ENCODE measurements around the gene PIGU. TPM values are rescaled to one million over a fixed set of nuclear protein-coding genes. Genes with fewer than 3 reads are reported as not detected.

The PIGU gene
- total RNA-seq, 1 donor from 2014 or later, result 3.8 TPM

GRCh38 chr20:34560141-34560523 lies 116.8 kb downstream of the PIGU start:
- peak; percentile 58 for ATAC-seq
- peak; percentile 74 for DNase-seq (ENCODE audit: low spot score)

- peak; percentile 40 for ATAC-seq
- DNase-seq (ENCODE audit: low spot score), result peak; percentile 58
Measured at GRCh38 chr20:34559311-34560140, 117.4 kb downstream of the PIGU start.

DNA sequence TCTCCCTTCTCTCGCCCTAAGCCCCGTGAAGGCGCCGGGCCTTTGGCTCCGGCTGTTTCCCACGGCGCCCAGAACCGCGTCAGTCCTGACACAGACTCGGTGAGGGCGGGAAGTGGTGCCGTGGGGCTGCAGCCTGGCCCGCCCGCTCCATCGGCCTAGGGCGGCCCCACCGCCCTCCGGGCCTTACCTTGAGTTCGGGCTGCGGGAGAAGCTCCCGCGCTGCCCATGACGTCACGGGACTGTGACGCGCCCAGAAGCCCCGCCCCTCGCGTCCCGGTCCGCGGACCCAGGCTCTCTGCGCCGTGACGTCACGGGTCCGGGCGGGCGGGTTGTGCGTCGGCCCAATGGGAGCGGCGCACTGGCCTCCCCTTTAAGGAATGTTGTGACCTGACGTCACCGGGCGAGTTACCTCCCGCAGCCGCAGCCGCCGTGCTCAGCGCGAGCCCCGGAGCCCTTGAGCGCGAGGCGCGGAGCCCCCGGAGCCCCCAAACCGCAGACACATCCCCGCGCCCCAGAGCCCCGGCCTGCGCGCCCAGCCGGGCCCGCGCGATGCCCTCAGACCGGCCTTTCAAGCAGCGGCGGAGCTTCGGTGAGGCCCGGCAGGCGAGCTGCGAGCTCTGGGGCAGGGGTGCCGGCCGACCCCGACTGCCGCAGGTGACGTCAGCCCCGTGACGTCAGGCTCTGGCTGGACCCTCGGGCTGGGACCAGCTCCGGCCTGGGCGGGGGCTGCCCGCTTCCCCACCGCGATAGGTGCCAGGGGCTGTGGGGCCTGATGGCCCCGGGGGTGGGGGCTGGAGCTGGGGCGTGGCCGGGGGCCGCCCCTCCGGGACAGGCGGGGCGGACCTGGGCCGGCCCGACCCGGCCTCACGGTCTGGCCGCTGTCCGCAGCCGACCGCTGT lies 118.3 kb downstream of the PIGU start, which contains the start of gene MAP1LC3A:
MAP1LC3A (plus strand) TSS at position 399 of the 899 bp plus-strand sequence; CDS start at position 550, 151 bp downstream.
- ATAC-seq (peak; percentile 80), DNase-seq (ENCODE audit: low spot score) (peak; percentile 95)

DNA sequence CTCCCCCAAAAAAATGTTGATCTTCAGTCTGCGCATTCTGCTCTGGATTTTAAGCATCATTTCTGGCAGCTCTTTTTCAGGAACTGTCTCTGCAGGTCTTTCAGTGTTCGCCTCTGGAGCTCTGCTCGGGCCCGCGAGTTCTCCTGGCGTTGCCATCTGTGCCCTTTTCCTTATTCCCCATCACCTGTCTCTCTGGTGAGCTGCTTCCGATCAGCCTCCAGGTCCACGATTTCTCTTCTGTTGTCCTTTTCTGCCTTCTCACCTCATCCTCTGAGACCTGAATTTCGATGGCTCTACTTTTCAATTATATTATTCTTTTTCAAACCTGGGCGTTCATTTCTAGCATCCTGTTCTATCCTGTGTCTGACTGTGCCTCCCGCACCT lies 119.0 kb downstream of the PIGU start:
- no peak for ATAC-seq
- no peak for DNase-seq (ENCODE audit: low spot score)

DNA sequence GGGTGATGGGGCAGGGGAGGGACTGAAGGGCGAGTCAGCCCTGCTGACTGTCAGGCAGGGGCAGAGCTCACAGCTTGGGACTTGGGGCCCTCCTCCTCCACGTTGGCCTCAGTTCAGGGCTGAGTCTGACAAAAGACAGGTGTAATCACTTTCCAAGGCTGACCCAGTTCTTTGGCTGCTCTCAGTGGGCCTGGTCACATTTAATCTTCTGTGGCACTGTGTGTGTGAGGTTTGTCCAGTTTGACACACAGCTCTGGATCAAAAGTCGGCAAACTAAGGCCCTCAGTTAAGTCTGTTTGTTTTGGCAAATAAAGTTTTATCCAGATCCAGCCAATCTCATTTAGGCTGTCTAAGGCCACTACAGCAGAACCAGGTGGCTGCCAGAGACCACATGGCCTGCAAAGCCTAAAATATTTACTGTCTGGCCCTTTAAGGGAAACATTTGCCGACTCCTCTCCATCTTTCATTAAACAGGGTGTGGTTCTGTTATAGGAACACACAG lies 123.5 kb downstream of the PIGU start:
- peak; percentile 86 for DNase-seq (ENCODE audit: low spot score)
- ATAC-seq, result peak; percentile 86

- no peak for ATAC-seq
- DNase-seq (ENCODE audit: low spot score), result no peak
Measured at GRCh38 chr20:34552569-34552968, 124.3 kb downstream of the PIGU start.

- no peak for DNase-seq (ENCODE audit: low spot score)
- ATAC-seq, result no peak
Measured at GRCh38 chr20:34549929-34550305, 127.0 kb downstream of the PIGU start.

DNA sequence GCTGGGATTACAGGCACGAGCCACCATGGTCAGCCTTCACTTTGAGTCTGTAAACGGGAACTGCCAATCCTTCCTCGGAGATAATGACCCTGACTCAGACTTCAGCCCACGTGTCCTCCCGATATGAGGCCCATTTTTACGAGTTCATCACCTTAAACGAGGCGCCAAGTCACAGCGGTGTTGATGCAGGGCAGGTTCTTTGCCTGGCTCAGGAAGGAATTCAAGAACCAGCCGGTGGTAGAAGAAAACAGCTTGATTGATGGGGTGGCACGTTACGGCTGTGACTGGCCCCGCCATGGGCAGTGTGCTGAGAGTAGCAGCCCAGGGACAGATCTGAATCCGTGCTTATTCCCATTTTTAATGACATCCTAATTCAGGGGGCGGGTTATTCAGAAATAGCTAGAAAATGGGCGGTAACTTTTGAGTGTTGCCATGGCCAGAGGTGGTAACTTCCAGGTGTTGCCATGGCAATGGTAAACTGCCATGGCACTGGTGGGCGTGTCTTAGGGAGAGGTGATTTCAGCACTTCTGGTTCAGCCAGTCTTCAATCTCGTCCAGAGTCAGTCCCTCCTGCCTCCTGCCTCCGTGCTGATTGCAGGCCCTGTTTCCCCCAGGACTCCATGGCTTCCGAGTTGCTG lies 127.5 kb downstream of the PIGU start:
- no peak for DNase-seq (ENCODE audit: low spot score)
- no peak for ATAC-seq

DNA sequence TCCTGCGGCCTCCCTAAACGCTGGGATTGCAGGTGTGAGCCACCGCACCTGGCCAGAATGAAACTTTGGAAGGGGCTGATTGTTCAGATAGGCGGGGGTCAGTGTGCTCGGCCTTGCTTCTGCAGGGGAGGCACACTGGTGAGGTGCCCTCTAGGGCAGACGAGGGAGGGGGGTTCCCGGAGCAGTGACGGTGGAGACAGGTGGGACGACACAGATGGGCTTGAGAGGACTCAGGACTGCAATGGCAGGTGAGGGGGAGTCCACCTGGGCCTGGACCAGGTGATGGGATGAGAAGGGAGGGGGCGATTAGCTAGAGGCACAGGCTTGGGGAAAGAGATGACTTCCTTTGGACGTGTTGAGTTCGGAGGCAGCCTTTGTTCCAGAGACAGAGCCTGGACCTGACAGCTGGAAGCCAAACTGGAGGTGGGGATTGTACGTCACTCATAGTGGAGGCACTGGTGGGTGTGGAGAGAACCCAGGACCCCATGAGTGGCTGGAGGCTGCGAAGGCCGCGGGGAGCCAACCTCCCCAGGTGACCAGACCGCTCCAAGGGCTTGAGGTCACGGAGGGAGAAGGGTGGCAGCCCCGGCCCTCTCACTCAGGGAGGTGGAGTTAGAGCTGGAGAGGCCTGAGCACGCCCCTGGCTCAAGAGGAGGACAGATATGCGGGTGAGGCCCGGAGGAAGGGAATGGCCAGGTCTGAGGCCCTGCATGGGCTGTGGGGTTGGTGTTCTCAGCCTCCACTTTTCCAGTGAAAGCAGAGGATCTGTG lies 128.9 kb downstream of the PIGU start:
- DNase-seq (ENCODE audit: low spot score) (no peak), ATAC-seq (no peak)

DNA sequence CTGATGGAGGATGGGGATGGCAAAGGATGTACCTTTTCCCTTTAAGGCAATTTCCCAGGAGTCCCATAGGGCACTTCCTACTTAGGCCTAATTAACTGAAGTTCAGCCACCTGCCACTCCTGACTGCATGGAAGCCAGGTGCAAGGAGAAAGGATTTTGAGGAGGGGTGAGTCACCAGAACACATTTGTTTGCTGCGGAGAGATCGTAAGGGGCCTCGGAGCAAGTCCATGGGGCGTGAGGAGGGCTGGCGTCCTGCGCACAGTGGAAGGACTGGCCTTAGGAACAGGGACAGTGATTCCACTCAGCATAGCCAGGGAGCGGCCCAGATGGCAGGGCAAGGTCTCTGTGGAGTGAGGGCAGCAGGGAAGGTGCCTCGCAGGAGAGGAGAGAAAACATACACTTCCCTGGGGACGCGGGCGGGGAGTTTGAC lies 130.1 kb downstream of the PIGU start:
- DNase-seq (ENCODE audit: low spot score), result no peak

GRCh38 chr20:34544109-34544796 lies 132.6 kb downstream of the PIGU start:
- ATAC-seq (no peak), DNase-seq (ENCODE audit: low spot score) (no peak)

More for the DNA sequence above, 130.1 kb downstream of the PIGU start:
- ATAC-seq, result no peak

DNA sequence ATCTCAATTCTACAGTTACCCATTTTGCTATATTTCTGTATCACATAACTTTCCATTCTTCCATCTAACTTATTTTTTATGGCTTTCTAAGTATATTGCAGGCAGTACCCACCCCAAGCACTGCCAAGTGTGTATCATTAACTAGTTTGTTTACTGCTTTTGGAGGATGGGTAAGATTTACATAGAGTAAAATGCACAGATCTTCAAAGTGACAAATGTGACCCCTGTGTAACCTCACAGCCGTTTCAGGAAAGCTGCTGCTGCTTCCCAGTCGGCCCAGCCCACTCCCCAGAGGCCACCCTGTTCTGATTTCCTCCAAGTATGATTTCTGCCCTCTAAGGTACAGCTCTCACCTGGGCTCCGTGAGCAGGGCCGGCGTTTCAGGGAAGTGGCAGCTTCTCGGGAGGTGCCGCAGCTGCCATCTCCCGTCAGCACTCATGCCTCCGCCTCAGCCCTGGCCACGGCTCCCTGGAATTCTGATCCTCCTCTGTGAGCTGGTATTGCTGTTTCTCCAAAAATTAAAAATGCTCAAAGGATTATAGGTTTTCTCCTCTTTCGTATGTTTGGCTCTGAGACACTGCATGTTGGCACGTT lies 133.3 kb downstream of the PIGU start:
- DNase-seq (ENCODE audit: low spot score), result no peak
- ATAC-seq, result no peak

- DNase-seq (ENCODE audit: low spot score) (no peak), ATAC-seq (no peak)
Measured at GRCh38 chr20:34542439-34542838, 134.5 kb downstream of the PIGU start.

DNA sequence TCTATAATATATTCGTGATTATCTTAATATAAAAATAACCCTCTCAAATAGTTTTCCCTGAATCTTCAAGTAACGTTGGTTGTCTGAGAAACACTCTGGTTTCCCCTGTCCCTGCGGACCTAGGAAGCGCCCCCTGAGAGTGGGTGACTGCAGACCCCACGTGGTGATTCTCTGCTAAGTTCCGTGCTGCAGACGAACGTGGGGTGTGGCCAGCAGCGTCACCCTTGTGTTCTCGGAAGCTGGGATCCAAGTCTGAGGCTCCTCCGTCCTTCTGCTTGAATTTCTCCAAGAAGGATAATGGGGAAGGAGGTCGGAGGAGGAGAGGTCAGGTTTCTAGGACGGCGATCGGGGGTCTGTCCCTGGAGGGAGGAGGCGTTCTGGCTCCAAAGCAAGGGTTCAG lies 135.0 kb downstream of the PIGU start:
- no peak for DNase-seq (ENCODE audit: low spot score)
- ATAC-seq, result no peak

- ATAC-seq, result no peak
- DNase-seq (ENCODE audit: low spot score), result no peak
Measured at GRCh38 chr20:34541264-34541901, 135.5 kb downstream of the PIGU start.

DNA sequence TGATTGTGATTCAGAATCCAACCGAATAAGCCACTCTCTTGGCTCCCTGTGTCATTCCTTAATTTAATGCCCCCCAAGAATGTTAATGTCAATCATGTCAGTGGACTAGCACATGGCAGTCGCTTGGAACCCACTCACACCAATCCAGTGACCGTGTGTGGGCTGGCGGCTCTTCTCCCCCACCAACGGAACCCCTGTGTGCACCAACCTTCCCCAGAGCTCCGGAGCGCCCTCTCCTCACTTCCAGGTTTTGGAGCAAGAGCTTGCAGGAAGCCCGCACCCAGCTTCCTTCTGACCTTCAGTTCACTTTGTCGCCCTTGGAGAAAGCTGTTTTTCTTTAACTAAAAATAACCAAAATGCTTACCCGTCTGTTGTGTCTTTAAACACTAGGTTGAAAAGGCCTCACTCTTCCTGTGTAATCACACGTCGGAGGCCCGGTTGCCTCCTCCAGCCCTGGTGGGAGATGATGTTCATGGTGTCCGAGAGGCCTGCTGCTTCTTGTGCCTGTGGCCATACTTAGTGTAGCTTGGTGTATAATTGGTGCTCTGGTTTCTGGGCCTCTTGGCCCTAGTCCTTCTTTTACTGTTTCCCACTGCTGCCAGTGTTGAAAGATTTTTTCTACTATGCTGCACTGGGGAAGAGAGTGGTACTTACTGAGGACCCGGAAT lies 136.2 kb downstream of the PIGU start:
- no peak for ATAC-seq
- no peak for DNase-seq (ENCODE audit: low spot score)

GRCh38 chr20:34539756-34540155 lies 137.1 kb downstream of the PIGU start:
- no peak for ATAC-seq
- no peak for DNase-seq (ENCODE audit: low spot score)

DNA sequence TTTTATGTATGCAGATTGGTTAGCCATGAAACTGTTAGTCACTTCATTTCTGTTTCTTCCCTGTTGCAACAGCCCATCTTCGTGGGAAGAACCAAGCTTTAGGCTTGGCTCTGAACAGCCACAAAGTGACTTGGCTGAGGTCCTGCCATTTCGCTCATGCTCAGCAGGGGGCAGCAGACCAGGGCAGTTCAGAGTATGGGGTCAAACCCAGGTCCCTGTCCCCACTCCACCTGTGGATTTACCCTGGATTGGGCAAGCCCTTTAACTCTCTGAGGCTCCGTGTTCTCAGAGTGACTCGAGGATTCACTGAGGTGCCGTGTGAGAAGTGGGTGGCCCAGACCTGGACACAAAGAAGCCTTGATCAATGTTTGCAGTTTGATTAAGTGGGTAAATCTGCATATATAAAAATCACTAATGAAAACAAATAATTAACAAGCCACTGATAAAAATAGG lies 138.2 kb downstream of the PIGU start:
- DNase-seq (ENCODE audit: low spot score), result peak; percentile 84
- ATAC-seq, result peak; percentile 96
